Ishikawa (cell line): Measurements from ENCODE around the gene TMEM62.

Experiments used
- CEBPB ChIP-seq: IDR thresholded peaks from 2 replicates; pipeline ENCODE4 v1.6.1; 2012
- CREB1 ChIP-seq: IDR thresholded peaks from 2 replicates; pipeline ENCODE4 v1.6.1; 2012; ENCODE audit warnings: low read depth
- EGR1 ChIP-seq: IDR thresholded peaks from 2 replicates; pipeline ENCODE4 v1.6.1; 2012
- EP300 ChIP-seq: IDR thresholded peaks from 2 replicates; pipeline ENCODE4 v1.6.1; 2012; ENCODE audit warnings: borderline replicate concordance
- FOXM1 ChIP-seq: IDR thresholded peaks from 2 replicates; pipeline ENCODE4 v1.6.1; 2012; ENCODE audit warnings: low read depth, borderline replicate concordance
- NFIC ChIP-seq: IDR thresholded peaks from 2 replicates; pipeline ENCODE4 v1.6.1; 2012
- RAD21 ChIP-seq: IDR thresholded peaks from 2 replicates; pipeline ENCODE4 v1.6.1; 2012; ENCODE audit warnings: low read depth
- REST ChIP-seq: IDR thresholded peaks from 2 replicates; pipeline ENCODE4 v1.6.1; 2012; ENCODE audit warnings: low read depth, mild to moderate bottlenecking
- TAF1 ChIP-seq: IDR thresholded peaks from 2 replicates; pipeline ENCODE4 v1.6.1; 2012; ENCODE audit warnings: low read depth, mild to moderate bottlenecking
- TCF12 ChIP-seq: IDR thresholded peaks from 2 replicates; pipeline ENCODE4 v1.6.1; 2012; ENCODE audit warnings: low read depth
- TEAD4 ChIP-seq: IDR thresholded peaks from 2 replicates; pipeline ENCODE4 v1.6.1; 2012
- YY1 ChIP-seq: IDR thresholded peaks from 2 replicates; pipeline ENCODE4 v1.6.1; 2012; ENCODE audit warnings: low read depth
- ZBTB7A ChIP-seq: IDR thresholded peaks from 2 replicates; pipeline ENCODE4 v1.6.1; 2012; ENCODE audit warnings: low read depth
- TF ChIP-seq, protein P1 (sequence below): IDR thresholded peaks from 2 replicates; pipeline ENCODE4 v1.6.1; 2012
- TF ChIP-seq, protein P2 (sequence below): IDR thresholded peaks from 2 replicates; pipeline ENCODE4 v1.6.1; 2012

The TMEM62 gene

DNA sequence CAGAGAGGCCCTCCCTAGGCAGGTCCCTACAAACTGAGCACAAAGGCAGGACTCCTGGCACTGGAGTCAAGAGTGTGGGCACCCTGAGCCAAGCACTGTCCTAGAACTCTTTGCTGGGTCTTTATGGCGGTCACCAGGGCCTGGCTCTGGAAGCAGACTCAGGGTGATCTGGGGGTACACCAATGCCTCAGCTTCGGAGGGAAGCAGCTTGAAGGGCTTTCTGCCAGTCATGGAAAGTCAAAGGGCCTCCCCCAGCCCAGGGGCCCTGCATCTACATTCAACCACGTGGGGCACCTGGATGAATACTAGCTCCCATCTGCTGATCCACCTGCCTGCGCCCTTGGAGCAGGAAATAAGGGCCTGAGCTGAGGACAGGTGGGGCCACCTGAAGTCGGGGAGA lies 80.1 kb downstream of the TMEM62 start:
- TF ChIP-seq CREB1 (no peak), EP300 (no peak), NFIC (no peak), TEAD4 (no peak), REST (no peak), RAD21 (no peak), FOXM1 (no peak), TCF12 (no peak), ZBTB7A (no peak), EGR1 (no peak), TAF1 (no peak), CEBPB (no peak), YY1 (no peak)
- TF ChIP-seq, protein P1, sequence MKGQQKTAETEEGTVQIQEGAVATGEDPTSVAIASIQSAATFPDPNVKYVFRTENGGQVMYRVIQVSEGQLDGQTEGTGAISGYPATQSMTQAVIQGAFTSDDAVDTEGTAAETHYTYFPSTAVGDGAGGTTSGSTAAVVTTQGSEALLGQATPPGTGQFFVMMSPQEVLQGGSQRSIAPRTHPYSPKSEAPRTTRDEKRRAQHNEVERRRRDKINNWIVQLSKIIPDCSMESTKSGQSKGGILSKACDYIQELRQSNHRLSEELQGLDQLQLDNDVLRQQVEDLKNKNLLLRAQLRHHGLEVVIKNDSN: no peak
- TF ChIP-seq, protein P2, sequence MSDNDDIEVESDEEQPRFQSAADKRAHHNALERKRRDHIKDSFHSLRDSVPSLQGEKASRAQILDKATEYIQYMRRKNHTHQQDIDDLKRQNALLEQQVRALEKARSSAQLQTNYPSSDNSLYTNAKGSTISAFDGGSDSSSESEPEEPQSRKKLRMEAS: no peak

DNA sequence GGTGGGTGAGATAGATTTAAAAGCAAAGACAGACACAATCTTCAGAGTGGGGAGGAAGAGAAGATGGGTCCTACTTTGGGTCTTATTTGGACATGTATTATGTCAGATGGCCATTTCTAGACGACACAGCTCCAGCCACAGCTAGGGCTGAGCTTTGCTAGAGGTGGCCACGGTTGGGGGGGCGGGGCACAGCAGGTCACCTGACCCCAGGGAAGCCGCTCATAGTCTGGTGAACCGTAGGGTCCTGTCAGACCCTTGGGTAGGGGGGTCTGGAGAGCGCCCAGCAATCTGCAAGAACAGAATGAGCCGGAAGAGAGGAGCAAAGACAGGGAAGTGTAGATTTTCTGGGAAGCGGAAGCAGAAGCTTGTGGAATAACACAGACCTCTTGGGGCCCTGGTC lies 80.8 kb downstream of the TMEM62 start:
- no peak for TF ChIP-seq REST
- TF ChIP-seq, protein P1: peak; percentile 29; the same call in 1 of the 2 replicates

DNA sequence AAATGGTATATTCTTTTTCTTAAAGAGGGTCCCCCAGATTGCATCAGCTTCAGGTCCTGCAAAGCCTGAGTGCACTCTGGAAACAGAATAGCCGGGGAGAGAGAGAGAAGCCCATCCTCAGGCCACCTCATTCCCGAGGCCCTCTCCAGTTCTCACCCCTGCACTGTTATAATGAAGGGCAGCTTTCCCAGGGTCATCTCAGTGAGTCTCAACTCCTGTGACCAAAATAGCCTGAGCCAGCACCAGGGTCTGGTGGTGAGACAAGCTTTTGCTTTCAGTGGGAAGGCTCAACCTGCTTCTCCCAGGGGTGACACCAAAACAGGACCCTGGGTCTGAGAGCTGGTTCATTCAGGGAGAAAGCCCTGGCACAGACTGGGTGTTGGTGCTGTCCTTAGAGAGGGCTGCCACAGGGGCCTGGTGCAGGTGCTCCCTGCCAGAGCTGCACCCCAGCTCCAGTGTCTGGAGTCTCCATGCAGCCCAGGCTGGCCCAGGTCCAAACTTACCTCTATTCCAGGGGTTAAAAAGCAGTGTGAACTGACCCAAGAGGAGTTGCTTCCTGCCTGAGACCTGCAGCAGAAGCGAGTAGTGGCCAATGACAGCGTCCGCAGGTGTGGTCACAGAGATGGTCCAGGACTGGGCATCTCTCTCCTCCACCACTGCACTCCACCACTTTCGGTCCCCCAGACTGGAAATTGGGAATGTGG lies 81.4 kb downstream of the TMEM62 start:
- TF ChIP-seq YY1 (no peak), ZBTB7A (no peak), EP300 (no peak), RAD21 (no peak), CREB1 (no peak), CEBPB (no peak), TEAD4 (no peak), REST (no peak), TAF1 (no peak), EGR1 (no peak), TCF12 (no peak)
- TF ChIP-seq, protein P1: no peak
- TF ChIP-seq, protein P2: no peak

DNA sequence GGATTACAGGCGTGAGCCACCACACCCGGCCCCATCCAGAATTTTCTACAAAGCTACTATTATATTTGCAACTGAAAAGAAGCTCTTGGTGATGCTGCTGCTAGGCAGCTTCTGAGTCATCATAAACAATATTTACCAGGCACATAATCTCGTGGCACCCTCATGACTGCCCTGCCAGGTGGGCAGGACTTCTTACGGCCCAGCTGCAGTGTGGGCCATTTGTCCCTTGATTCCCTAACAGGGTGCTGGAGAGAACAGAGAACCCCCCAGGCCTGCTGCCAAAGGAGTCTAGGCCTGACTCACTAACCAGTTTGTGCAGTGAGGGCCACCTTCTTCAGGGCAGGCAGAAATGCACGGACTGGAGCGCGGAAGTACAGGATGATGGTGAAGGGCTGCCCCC lies 82.6 kb downstream of the TMEM62 start:
- TF ChIP-seq, protein P1: no peak
- TF ChIP-seq EP300: no peak
- TF ChIP-seq EGR1: no peak
- no peak for TF ChIP-seq NFIC
- no peak for TF ChIP-seq RAD21
- no peak for TF ChIP-seq CREB1
- no peak for TF ChIP-seq CEBPB
- TF ChIP-seq TCF12: no peak
- no peak for TF ChIP-seq YY1
- no peak for TF ChIP-seq REST
- TF ChIP-seq FOXM1: no peak
- no peak for TF ChIP-seq TAF1
- TF ChIP-seq ZBTB7A: no peak
- TF ChIP-seq, protein P2: no peak
- TF ChIP-seq TEAD4: no peak
